HG03378 (cell line): Measurements from ENCODE around the gene B4GALNT2.
A peak's percentile ranks its signal among the peaks of the same experiment; 100 is the strongest.

Experiments
- ATAC-seq: cut with Tn5 transposase; IDR thresholded peaks from one replicate; pipeline ENCODE4 v1.9.1; 2021; ENCODE audit warnings: mild to moderate bottlenecking, moderate library complexity; ENCODE audit not compliant: unreplicated experiment

The B4GALNT2 gene

DNA sequence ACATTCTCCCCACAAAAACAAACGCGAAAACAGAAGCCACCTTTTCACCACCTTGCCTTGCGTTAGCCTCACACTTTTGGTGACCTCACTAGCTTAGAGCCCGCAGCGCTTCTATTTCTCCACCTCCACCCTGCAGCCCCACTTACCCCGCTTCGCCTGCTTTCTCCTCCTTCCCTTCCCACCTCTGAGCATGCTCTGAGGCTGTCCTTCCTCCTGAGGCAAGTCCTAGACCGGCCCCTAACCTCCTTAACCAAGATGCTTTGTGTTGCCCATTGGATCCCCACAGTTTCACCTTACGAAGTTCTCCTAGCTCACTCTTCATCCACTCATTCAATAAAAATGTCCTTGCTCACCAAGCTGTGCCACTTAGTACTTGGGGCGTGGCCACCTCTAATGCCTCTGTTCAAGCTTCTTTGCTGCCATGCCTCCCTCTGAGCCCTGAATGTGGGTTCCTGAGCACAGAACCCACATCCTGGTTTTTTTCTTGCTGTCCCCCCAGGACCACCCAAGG, 76.5 kb downstream of the B4GALNT2 start:
- no peak for ATAC-seq

DNA sequence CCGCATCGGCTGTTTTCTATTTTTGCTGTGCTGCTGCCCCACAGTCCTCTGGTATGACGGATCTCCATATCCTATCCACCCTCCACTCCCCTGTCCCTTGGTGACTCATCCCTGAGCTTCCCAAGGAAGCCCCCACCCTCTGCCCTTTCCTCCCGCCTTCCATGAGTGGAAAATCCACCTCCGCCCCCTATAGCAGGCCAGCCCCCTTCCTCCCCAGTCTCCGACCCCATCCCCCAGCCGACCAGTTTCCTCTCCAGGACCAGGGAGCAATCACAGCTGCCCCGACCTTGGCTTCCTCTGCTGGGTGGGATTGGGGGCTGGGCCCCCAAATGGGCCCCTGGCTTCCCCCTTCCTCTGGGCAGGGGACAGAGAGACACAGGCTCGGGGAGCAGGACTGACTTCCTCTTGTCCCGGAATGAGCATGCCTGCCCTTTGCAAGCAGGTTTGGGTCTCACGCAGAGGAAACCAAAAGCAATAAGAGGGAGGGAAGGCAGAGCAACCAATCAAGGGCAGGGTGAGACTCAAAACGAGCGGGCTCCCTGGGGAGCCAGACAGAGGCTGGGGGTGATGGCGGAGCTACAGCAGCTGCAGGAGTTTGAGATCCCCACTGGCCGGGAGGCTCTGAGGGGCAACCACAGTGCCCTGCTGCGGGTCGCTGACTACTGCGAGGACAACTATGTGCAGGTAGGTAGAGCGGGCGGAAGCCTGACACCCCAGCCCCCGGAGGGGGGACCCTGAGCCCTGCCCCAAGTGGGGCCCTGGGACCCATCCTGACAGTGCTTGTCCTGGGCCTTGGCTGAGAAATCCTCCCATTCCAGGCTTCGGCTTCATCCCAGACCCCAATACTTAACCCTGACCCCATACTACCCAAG, 77.8 kb downstream of the B4GALNT2 start, which contains the start of the genes ABI3 and GNGT2:
TSS of gene ABI3 (plus strand) at position 550 of the 872 bp plus-strand sequence. CDS start at position 568, 18 bp downstream.
TSS of gene GNGT2 (minus strand) at position 417 of the 872 bp plus-strand sequence. CDS start 3,152 bp downstream, outside the sequence.
- ATAC-seq: peak; percentile 58

- ATAC-seq: no peak
Measured at GRCh38 chr17:49213399-49213798, 80.8 kb downstream of the B4GALNT2 start.

- ATAC-seq: no peak
Measured at GRCh38 chr17:49213847-49214246, 81.3 kb downstream of the B4GALNT2 start.

DNA sequence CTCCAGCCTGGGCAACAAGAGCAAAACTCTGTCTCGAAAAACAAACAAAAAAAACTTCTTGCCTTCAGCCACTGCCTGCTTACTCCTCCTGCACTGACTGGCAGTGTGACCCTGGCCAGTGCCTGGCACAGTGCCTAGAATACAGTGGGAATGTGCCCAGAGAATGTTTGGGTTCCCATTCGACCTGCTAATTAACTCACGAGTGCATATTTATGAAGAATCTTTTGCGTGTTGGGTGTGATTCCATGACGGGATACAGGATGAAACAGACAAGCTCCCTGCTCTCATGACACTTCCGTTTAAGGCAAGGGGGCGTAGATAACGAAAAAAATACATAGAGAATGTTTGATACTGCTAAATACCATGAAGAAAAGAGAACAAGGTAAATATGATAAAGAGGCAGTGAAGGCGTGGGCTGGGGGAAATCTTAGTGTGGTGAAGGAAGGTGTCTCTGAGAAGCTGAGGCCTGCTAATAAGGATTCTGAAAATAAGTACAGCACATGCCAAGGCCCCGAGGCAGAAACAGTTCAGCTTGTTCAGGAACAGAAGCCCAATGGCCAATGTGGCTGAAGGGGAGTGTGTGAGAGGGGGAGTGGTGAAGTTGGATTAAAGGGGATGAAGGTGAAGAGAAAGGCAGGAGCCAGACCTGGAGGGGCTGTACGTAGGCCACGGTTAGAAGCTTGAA, 82.2 kb downstream of the B4GALNT2 start:
- ATAC-seq: no peak

DNA sequence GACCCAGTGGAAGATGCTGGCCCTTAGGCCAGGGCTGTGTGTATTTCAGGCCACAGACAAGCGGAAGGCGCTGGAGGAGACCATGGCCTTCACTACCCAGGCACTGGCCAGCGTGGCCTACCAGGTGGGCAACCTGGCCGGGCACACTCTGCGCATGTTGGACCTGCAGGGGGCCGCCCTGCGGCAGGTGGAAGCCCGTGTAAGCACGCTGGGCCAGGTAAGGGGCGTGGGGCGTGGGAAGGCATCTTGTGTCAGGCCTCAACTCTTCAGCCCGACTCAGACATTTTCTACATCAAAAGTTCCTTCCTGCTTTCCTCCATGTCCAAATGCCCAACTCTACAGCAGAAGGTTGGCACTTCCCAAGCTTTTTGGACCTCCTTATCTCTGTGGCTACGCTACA, 83.9 kb downstream of the B4GALNT2 start:
- no peak for ATAC-seq

DNA sequence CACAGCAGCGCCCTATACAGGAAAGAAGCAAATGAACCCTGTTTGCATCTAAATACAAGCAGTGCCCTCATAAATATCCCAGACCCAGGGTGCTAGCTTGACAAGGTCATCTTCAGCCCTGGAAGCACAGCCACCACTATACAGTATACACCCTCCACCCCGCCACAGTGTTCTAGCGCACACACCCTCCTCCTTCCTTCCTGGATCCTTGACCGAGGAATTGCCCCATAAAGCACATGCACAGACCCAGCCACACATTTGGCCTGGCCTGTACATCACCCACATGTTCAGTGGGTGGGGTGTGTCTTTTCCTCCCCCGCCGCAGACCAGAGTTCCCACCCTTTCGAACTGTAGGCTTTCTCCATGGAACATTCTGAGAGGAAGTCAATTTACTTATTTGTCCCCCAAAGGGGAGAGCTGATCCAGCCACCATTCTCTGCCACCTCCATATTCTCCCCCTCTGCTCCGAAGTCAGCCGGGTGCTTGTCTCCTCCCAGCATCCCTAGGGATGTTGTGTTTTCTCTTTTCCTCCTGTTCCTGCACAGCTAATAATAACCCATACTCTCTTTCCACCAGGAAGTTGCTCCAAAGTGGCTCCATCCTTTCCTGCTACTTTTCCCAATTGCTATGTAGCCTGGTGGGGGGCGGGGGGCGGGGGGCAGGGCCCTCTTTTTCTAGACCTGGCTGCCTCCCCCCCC, 84.5 kb downstream of the B4GALNT2 start:
- ATAC-seq: no peak

DNA sequence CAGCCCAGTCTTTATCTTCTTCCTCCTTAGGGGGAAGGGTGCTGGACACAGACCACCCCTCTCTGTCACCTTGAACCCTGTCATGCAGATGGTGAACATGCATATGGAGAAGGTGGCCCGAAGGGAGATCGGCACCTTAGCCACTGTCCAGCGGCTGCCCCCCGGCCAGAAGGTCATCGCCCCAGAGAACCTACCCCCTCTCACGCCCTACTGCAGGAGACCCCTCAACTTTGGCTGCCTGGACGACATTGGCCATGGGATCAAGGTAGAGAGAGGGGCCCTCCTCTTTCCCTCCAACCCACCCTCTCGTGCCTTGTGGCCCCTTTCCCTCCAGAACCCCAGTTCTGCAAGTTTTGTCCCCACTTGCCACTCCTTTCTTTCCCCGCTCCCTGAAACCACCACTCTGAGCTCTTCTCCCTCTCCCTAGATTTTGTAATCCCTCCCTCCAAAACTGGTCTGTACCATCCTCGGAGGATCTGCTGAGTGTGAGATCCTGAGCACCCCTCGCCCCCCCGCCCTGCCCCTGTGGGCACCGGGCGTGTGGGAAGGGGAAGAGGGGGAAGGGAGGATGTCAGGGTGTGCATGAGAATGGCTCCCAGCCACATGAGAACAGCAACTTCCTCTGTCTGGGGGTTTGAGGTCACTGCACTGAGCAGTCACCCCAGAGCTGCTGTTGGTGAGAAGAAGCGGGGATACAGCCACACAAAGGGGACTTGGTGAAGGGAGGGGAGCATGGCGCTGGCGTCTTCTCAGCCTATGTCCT, 85.3 kb downstream of the B4GALNT2 start:
- ATAC-seq: no peak

DNA sequence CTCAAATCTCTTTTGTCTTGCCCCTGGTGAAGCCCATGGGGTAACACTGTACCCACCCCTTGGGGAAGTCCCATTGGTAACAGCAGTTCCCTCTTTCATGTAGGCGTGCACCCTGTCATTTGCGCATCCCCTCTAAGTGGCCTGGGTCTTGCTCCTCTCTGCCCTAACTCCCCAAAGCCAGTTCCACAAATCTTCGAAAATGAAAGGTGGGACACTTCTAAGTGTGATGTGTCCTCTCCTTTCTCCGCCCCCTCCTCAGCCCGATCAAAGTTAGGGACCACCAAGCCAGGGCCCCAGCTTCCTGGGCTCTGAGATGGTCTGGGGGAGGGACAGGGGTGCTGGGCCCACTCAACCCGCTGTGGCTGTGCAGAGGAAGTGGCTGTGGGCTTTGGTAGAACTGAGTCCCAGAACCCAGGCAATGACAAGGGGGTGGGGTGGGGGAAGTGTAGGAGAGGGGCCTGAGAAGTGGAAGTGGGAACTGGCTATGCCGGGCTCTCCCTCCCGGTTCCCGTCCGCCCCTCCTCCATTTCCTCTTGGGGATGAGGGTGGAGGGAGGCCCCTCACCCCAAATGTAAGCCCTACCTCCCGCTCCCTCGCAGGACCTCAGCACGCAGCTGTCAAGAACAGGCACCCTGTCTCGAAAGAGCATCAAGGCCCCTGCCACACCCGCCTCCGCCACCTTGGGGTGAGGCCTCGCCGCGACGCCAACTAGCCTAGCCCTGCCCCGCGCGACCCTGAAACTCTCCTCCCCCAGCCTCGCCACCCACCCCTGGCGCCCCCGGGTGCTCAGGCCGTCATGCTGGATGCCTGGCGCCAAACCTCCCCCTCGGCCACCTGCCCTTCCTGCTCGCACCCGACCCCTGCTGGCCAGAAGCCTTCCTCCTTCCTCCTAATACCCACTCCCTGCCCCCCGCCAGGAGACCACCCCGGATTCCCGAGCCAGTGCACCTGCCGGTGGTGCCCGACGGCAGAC, 86.7 kb downstream of the B4GALNT2 start:
- ATAC-seq: no peak

- ATAC-seq: no peak
Measured at GRCh38 chr17:49219987-49220386, 87.4 kb downstream of the B4GALNT2 start.

DNA sequence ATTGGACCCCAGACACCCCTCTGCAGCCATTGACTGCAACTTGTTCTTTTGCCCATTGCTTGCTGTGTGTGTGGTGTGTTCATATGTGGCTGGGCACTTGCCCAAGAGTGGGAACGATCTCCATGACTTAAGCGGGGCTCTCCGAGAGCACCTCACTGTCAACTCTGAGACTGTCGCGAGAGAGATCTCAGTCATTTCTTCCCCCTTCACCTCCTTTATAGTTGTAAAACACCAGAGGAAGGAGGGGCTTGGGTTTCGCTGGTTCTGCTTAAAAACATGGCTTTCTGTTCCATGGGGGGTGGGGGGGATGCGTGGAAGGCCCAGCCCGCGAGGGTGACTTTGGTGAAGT, 90.6 kb downstream of the B4GALNT2 start:
- no peak for ATAC-seq

GRCh38 chr17:49223517-49224197, 91.1 kb downstream of the B4GALNT2 start:
- ATAC-seq: no peak

DNA sequence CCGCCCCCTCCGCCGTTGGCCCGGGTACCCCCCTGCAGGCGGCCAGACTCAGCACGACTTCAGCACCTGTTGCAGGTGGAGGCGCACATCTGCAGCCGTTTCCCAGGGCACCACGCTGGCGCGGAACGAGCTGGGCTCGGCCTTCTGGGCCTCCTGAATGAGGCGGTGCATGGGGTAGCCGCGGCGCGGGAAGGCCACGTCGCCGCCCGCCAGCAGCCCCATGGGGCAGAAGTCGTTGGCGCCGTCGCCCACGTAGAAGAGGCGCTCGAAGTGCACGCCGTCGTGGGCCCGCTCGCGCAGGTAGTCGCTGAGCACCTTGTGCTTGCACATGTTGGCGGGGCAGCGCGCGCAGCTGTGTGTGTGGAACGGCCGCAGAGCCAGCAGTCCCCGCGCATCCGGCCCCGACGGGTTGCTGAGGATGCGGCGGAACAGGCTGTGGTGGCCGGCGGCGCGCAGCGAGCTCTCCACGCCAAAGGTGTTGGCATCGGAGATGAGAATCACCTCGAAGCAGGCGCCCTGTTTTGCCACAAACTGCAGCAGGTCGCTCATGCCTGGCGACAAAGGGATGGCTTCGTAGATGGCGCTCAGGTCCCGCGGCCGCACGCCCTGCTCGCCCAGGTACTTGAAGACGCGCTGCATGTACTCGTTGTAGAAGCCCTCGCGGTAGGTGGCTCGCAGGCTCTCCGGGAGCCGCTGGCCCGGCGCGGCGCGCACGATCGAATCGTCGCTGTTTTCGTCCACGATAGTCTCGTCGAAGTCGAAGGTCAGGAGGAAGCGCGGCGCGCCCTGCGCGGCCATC, 91.8 kb downstream of the B4GALNT2 start:
- ATAC-seq: no peak

DNA sequence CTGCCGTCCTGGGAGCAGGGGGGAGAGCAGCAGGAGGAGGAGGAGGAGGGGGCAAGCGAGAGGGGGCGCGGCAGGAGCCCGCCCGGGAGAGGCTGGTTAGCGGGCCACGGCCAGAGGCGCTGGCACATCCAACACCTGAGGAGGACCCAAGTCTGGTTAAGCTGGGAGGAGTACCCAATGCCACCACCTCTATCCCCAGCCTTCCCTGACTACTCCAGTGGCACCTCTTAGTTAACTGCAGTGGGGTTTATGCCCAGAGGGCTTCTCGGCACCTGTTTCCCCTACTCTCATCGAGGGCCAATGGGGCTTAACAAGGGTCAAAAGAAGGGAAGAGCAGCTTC, 92.4 kb downstream of the B4GALNT2 start:
- no peak for ATAC-seq

- ATAC-seq: no peak
Measured at GRCh38 chr17:49225554-49226236, 93.1 kb downstream of the B4GALNT2 start.
